Measurements from ENCODE around the gene DLG4.

Gene DLG4

DNA sequence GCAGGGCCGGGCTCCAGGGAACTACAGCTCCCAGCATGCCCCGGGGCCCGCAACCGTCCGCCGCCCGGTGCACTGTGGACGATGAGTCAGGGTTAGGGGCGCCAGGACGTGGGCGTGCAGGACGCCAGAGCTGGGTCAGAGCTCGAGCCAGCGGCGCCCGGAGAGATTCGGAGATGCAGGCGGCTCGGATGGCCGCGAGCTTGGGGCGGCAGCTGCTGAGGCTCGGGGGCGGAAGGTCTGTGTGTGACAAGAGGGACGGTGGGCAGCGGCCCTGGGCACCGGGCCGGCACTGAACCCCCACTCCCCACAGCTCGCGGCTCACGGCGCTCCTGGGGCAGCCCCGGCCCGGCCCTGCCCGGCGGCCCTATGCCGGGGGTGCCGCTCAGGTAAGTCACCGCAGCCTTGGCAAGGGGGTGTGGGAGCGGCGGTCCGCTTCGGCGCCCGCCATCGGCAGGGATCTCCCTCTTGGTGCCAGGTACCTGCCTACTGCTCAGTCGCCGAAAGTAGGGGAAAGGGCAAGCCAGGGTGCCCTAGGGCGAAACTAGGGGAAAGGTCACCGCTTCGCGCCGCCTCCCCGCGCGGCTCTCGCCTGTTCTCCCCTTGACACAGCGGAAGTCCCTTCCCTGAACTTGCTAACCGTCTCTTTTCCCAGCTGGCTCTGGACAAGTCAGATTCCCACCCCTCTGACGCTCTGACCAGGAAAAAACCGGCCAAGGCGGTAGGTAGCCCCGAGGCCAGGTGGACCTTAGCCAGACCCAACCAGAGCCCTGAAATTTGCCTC, at the start of gene DLG4, which contains the start of gene ACADVL:
Gene DLG4 (minus strand): TSS at position 25 of the 781 bp plus-strand sequence.
Gene ACADVL (plus strand): TSS at position 127 of the 781 bp plus-strand sequence. CDS start 47 bp downstream, at position 174.
- DNase-seq (ENCODE audit: low read depth in 2 of 2), result peak; percentile 61 to 63

DNA sequence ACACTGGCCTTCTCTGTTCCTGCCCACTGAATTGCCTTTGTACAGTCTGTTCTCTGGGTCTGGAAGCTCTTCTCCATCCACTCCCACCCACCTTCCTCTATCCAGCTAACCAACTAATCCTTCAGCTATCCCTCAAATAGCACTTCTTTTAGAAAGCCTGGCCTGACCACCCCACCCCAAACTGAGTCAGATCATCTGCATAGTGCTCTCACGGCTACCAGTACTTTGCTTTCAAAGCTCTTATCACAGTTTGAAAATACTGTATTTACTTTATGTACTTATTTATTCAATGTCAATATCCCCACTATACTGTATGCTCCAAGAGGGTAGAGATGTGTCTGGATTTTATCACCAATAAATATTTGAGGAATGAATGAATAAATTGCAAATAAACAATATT, 47.1 kb upstream of the DLG4 start:
- DNase-seq (ENCODE audit: low read depth in 2 of 2), result no peak

DNA sequence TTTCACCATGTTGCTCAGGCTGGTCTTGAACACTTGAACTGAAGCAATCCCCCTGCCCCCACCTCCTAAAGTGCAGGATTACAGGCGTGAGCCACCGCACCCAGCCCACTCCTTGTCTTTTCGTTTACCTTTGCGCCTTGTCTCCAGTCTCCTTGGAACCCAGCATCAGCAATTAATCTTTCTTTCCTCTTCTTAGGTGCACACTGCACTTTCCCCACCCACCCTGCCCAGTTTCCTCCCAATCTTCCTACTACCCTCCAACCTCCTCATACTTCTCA, 44.1 kb upstream of the DLG4 start:
- no peak for DNase-seq (ENCODE audit: low read depth in 2 of 2)

DNA sequence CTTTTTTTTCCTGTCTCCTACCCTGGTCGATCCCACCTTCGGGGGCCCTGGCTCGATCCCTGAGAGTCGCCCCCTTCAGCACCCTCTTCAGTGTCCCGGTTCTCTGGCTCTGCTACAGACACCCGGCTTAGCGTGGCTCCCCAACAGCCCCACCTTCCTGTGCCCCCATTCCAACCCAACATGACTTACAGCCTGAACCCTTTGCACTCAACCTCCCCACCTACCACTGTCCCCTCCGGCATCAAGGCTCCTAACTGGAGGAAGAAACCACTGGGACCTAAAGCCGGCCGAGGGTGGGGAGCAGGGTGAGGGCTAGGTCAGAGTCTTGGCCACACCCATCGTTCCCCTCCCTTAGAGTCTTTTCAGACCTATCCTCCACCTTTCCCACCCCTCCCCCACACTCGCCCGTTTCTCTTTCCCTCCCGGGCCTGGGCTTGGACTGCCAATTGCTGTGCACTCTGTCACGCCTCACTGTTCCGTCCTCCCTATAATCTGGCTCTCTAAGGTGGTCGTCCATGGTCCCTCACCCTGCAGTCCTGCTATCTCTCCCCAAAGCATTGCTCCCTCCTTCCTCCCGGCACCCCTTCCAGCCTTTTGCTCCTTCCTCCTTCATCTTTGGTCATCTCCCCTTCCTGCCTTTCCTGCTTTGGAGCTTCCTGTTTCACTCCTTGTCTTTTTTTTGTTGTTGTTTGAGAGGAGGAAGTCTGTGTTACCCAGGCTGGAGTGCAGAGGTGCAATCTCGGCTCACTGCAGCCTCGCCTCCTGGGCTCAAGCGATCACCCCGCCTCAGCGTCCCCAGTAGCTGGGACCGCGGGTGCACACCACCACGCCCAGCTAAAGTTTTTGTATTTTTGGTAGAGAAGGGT, 43.5 kb upstream of the DLG4 start:
- DNase-seq (ENCODE audit: low read depth in 2 of 2), result no peak

DNA sequence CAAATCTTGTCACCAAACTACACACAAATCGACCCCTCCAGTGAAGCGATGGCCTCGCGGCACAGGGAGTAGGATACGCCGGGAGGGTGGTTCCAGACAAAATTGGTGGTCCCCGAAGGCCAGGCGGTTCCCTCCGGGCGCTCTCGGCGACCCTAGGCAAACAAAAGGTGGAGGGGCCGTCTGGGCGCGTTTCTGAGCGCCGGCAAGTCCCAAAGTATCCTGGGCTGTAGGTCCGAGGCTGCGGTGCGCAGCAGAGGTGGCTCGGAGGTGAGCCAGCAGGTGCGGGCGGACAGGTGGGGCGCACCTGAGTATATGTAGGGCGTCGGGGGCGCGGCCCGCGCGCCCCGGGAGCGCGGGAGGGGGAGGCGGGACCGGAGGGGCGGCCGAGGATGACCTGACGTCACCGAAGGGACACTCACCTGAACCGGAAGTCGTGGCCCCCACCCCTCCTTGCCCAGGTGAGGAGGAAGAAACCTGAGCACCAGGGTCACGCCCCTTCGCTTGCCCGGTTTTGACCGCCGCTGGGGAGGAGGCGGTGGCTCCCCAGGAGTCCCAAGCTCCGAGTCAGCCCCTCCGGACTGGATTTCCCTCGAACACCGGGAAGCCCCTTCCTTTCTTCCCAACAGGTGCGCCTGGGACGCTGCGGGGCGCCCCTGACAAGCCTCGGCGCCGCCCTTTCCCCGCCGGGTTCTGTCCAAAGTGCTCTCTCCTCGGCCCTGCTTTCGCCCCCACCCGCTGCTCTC, 42.7 kb upstream of the DLG4 start, which contains the start of gene CLDN7:
Gene CLDN7 (minus strand): TSS at position 287 of the 743 bp plus-strand sequence. CDS start 435 bp downstream, outside the sequence.
- no peak for DNase-seq (ENCODE audit: low read depth in 2 of 2)

DNA sequence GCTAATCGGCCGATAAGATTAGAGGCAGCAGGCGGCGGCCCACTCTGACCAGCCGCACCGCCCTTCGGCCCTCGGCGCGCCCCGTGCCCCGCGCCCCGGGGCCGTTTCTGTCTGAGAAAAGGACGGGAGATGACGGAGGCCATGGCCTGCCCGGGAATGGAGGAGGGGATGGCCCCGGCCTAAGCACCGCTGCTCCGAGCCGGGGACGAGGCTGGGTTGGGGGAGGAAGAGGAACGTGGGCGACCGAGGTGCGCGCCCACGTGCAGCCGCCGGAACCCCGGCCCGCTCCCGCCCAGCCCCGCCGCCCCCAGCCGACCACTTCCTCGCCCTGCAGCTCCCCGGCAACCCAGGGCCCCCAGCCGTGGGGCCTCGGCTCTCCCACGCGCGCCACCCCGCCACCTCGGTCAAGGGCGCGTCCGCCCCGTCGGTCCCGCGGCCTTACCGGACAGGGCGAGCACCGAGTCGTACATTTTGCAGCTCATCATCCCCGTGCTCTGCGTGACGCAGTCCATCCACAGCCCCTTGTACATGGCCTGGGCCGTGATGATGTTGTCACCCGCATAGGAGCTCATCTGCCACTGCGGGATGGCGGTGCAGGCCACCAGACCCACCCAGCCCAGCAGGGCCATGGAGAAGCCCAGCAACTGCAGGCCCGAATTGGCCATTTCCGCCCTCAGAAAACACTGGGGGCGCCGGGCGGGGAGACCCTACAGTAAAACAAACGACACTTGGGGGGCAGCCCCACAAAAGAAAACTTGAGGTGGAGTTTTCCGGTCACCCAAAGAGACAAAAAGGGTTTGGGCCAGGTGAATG, 41.9 kb upstream of the DLG4 start:
- no peak for DNase-seq (ENCODE audit: low read depth in 2 of 2)

DNA sequence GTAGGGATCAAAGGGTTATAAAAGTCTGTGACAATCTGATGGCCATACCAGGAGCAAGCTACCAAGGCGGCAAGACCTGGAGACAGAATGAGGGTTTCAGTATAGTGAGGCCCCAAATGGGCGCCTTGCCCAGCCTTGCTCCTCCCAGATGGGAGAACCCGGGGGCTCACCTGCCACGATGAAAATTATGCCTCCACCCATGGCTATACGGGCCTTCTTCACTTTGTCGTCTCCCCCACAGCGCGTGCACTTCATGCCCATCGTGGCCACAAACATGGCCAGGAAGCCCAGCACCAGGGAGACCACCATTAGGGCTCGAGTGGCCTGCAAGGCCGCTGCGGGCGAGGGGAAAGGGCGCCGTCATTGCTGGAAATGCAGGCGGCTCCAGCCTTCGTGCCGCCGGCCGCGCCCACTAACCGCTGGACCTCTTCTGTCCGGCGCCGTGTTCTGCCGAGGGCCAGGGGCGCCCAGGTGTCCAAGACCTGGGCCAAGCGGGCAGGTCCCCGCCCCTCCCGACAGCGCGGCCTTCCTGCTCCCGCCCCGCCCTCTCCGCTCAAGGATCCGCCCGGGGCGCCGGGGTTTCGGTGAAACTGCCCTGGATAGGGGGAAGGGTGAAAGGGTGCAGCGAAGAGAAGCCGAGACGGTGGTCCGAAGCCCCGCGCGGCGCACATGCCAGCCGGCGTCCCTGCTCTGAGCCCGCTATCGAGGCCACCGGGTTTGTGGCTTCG, 41.2 kb upstream of the DLG4 start:
- no peak for DNase-seq (ENCODE audit: low read depth in 2 of 2)

DNA sequence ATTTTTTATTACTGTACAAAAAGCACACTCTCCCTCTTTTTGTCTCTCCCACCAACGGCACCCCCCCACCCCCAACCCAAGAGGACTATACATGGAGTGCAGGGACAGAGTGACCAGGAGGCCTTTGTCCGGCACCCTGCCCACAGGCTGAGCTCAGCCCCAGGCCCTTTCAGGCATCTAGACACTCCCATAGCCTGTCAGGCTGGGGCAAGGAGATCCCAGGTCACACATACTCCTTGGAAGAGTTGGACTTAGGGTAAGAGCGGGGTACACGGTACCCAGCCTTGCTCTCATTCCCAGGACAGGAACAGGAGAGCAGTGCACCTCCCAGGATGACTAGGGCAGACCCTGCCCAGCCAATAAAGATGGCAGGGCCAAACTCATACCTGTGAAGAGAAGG, 40.5 kb upstream of the DLG4 start:
- DNase-seq (ENCODE audit: low read depth in 2 of 2), result no peak

DNA sequence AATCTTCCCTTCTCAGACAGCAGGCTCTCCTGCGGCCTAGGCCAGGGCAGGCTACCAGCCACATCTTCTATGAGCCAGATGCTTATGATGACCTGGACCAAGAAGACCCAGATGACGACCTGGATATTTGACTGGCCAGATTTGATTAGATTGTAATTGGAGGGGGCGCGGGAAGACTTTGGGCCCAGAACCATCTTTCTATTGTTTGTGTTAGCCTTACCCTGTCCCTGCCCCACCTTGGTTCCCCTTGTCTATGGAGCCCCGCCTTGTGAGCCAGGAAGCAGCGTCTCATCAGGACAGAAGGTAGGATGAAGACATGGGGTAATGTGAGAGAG, 39.9 kb upstream of the DLG4 start:
- no peak for DNase-seq (ENCODE audit: low read depth in 2 of 2)

DNA sequence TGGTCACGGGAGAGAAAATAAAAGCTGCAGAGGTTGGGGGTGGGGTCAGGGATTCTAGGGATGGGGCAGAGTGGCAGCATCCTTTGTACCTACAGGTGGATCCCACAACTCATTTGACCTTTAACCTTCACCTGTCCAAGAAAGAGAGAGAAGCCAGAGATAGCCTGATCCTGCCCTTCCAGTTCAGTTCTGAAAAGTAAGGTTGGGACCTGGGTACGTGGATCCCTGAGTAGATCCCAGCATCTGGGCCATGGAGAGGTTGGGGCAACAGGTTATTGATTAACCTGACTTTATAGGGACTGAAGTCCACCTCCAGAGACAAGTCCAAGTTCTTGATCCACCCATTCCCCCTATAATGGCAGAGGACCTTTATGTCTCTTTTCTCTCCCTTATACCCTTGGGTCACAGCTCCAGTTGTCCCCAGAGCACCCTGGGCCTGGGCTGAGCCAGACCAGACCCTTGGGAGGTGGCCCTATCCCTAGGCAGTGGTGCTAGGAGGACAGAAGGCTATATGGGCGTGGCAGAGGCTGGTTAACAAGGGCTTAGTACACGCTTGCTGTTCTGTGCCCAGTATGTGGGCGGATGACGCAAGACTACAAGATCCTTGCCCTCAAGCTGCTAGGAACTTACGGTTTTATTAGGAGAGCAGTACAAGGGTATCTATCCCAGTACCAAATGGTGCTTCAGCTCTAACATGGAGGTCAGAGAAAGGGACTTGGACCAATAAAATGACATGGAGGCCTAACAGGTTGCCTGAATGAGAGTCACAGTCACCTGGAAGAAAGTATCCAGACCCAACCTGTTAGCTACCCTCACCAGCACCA, 39.3 kb upstream of the DLG4 start:
- DNase-seq (ENCODE audit: low read depth in 2 of 2), result no peak

DNA sequence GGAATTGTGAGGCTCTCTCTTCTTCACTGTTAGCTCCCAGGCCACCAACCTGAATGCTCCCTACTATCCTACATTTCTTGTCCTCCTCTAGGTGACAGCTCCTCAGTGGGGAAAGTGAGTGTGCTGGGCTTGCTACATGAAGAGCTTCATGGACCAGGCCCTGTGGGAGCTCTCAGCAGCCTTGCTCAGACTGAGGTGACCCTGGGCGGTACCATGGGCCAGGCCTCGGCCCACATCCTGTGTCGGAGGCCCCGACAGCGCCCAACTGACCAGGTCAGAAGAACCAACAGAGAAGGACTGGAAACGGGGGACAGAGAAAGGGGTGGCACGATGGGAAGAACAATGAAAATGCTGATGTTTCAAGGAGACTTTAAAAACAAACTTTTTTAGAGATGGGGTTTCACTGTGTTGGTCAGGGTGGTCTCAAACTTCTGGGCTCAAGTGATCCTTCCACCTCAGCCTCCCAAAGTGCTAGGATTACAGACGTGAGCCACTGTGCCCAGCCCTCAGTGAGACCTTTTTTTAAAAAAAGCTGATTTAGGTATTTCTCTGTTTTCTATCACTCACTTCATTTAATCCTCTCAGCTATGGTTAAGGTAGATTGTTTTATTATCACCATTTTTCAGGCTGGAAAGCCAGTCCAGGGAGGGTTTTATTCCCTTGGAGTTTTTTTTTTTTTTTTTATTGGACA, 37.3 kb upstream of the DLG4 start:
- DNase-seq (ENCODE audit: low read depth in 2 of 2), result no peak

DNA sequence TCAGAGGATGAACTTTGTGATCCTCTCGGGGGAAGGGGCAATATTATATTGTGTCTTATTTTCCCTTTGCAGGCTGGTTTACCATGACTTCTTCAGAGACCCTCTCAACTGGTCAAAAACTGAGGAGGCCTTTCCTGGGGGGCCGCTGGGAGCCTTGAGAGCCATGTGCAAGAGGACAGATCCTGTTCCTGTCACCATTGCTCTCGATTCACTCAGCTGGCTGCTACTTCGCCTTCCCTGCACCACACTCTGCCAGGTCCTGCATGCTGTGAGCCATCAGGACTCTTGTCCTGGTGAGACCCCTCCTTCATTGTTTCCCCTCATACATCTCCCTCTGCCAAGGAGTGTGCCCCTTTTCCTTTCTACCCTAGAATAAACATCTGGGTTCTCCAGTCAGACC, 34.9 kb upstream of the DLG4 start:
- DNase-seq (ENCODE audit: low read depth in 2 of 2), result no peak

DNA sequence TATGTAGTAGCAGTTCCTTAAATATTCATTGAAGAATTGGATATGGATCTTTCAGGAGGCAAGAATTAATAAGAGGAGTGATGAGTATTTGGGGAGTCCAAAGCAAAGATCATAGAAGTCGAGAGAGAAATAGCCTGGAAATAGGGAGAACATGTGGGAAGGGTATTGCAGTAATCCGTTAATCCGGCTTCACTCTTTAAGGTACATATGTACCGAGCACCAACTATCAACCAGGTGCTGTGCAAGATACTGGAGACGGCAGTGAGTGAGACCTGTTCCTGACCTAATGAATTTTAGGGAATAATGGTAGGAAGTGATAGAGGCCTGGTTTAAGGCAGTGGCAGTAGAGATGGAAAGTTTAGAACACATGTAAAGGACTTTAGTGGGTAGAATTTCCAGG, 33.4 kb upstream of the DLG4 start:
- no peak for DNase-seq (ENCODE audit: low read depth in 2 of 2)

DNA sequence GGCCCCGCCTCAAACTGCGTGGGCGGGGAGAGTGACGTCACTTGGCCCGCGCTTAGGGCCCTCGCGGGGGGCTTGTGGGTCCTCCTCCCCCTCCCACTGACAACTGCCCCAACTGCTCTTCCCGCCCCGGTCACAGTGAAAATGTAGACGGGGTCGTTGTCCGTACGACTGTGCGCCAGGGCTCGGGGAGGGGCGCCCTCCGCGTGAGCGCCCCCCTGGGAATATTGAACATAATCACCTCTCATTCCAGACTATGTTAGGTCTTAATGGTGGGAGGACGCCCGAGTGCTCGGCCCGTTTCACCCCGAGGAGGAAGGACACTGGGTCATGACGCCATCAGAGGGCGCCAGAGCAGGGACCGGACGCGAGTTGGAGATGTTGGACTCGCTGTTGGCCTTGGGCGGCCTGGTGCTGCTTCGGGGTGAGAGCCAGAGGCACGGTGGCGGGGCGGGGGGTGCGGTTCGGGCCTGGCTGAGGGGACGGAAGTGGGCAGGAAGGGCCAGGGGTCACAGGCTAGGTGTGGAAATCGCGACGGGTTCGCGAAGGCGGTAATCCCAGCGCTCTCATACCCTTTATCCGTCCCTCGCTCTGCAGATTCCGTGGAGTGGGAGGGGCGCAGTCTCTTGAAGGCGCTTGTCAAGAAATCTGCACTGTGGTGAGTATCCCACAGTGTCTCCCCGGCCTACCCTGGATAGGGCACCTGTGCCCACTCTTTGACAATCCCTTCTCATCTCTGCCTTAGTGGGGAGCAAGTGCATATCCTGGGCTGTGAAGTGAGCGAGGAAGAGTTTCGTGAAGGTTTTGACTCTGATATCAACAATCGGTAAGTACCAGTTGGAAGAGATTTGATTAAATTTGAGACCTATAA, 32.8 kb upstream of the DLG4 start, which contains the start of gene ELP5:
Gene ELP5 (plus strand): TSS at position 40 of the 868 bp plus-strand sequence. CDS start 336 bp downstream, at position 376.
- peak; percentile 88 to 89 for DNase-seq (ENCODE audit: low read depth in 2 of 2)

DNA sequence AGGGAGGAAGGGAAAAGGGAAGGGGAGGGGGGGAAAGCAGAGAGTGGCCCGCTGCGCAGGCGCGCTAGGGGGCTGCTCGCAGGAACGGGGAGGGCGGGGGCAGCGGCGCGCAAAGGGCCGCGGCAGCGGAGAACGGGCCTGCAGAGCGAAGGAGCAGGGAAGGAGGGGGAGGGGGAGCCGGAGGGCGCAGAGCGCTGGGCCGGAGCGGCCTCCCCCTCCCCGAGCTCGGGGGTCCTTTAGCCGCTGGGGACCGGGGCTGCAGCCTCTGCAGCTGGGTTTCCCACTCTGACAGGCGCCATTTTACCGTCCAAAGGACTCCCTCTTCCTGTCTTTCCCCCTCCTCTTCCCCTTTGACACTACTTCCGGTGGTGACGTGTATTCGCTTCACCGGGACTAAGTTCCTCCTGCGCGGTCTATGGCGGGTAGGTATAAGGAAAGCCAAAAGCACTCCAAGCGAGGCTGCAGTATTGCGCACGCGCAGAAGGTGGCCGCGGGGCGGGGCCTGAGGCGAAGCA, 32.1 kb upstream of the DLG4 start, which contains the start of gene CTDNEP1:
Gene CTDNEP1 (minus strand): TSS at position 74 of the 515 bp plus-strand sequence. CDS start 438 bp downstream, outside the sequence.
- peak; percentile 99 for DNase-seq (ENCODE audit: low read depth in 2 of 2)

DNA sequence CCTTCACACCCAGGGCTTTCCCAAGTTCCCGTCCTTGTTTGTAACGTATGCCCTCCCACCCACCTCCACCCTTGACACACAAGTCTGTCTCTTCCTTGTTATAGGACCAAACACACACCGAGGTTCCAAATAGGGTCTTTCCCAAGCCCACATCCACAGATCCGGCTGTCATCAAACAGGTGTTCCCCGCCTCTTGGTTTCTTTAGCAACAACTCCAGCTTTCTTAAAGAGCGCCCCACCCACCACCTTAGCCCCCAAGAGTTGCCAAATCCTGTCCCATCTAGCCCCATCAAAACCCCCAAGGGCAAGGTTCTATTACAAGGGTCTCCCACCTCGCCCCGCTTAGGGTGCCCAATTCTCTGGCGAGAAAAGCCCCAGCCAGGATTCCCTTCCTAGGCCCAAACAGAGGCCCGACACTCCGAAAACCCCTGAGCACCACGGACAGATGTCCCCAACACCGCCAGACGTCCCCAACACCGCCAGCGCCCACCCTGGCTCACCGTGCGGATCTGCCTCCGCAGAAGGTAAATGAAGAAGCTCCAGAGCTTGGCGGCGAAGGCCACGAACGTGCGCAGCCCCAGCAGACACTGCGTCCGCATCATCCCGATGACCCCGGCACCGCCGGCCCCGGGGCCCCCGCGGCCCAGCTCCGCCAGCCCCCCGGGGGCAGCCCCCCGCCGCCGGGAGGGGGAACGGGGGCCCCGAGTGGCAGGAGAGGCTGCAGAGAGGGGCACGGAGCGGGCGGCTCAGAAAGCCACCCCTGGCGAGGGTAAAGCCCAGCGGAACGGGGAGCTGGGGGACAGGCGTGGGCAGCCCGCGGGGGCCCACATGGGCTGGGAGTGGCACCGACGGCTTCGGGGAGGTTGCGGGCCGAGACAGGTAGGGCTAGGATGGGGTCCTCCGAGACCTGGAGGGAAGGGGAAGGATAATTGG, 31.3 kb upstream of the DLG4 start:
- no peak for DNase-seq (ENCODE audit: low read depth in 2 of 2)

DNA sequence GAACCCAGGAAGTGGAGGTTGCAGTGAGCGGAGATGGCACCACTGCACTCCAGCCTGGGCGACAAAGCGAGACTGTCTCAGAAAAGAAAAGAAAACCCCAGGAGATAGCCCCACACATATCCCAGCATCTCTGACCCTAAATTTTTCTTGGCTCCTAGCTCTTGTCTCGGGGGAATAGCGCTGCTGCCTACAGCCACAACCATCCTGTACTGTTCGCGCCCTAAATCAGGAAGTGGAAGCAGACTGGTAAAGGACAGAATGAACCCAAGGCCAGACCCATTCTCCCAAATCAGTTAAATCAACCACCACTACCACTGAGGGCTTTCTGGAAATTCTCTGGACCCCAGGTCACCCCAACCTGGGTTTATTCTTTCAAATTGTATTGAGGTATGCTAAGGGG, 30.2 kb upstream of the DLG4 start:
- no peak for DNase-seq (ENCODE audit: low read depth in 2 of 2)

Measured in fibroblast of skin of left quadriceps (primary cell).